Measurements from ENCODE around the gene GKN1. TPM values are rescaled to one million over a fixed set of nuclear protein-coding genes. Genes with fewer than 3 reads are reported as not detected.

GKN1 gene
- total RNA-seq, 1 donor from 2014 or later: 1.7 TPM

- H3K36me3 Mint-ChIP-seq: no peaks in the 10 kb centered on the region
- H3K4me1 Mint-ChIP-seq (ENCODE audit: unreplicated experiment): no peaks in the 10 kb centered on the region
- no peak overlapping the region for H3K27ac Mint-ChIP-seq
- no peaks in the 10 kb centered on the region for H3K9me3 Mint-ChIP-seq
- peaks cover 8% of the 10 kb centered on the region for H3K27me3 Mint-ChIP-seq
- no peak for DNase-seq (ENCODE audit: extremely low spot score, unreplicated experiment)
- H3K4me3 Mint-ChIP-seq: no peak overlapping the region
- no peak for TF ChIP-seq CTCF (conservative IDR thresholded peaks at IDR 0.05)
These were observed 3.7 kb upstream of the GKN1 start for GRCh38 chr2:68970566-68971265.

- Mint-ChIP-seq H3K4me1 (ENCODE audit: unreplicated experiment) (no peaks in the 10 kb centered on the region), H3K36me3 (no peaks in the 10 kb centered on the region), H3K27me3 (peaks cover 8% of the 10 kb centered on the region), H3K4me3 (no peak overlapping the region), H3K9me3 (no peaks in the 10 kb centered on the region), H3K27ac (no peak overlapping the region)
- TF ChIP-seq CTCF (conservative IDR thresholded peaks at IDR 0.05): no peak
- no peak for DNase-seq (ENCODE audit: extremely low spot score, unreplicated experiment)
These were observed 2.7 kb upstream of the GKN1 start for GRCh38 chr2:68971591-68972231.

GRCh38 chr2:68974946-68975665 is 670 bp downstream of the GKN1 start:
- no peaks in the 10 kb centered on the region for H3K9me3 Mint-ChIP-seq
- no peak for DNase-seq (ENCODE audit: extremely low spot score, unreplicated experiment)
- no peak for TF ChIP-seq CTCF (conservative IDR thresholded peaks at IDR 0.05)
- H3K27ac Mint-ChIP-seq: no peak overlapping the region
- H3K4me1 Mint-ChIP-seq (ENCODE audit: unreplicated experiment): no peaks in the 10 kb centered on the region
- H3K4me3 Mint-ChIP-seq: no peak overlapping the region
- H3K27me3 Mint-ChIP-seq: peaks cover 11% of the 10 kb centered on the region
- H3K36me3 Mint-ChIP-seq: no peaks in the 10 kb centered on the region

DNA sequence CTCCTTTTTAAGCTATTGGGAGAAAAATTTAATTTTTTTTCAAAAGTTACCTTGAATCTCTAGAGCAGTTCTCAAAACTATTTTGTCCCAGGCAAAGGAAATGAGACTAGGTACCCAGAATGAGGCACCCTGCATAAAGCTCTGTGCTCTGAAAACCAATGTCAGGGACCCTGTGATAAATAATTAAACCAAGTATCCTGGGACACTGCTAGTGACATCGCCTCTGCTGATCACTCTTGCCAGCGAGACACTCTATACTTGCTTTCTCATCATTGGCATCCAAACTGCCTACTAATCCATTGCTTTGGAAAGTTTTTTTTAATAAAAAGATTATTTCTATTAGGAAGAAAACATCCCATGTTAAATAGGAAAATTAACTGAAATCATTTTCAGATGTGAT is 1.4 kb downstream of the GKN1 start:
- H3K4me3 Mint-ChIP-seq: no peak overlapping the region
- no peak for DNase-seq (ENCODE audit: extremely low spot score, unreplicated experiment)
- peaks cover 11% of the 10 kb centered on the region for H3K27me3 Mint-ChIP-seq
- no peaks in the 10 kb centered on the region for H3K36me3 Mint-ChIP-seq
- H3K4me1 Mint-ChIP-seq (ENCODE audit: unreplicated experiment): no peaks in the 10 kb centered on the region
- TF ChIP-seq CTCF (conservative IDR thresholded peaks at IDR 0.05): no peak
- H3K9me3 Mint-ChIP-seq: no peaks in the 10 kb centered on the region
- no peak overlapping the region for H3K27ac Mint-ChIP-seq

GRCh38 chr2:68977453-68977852 is 3.0 kb downstream of the GKN1 start:
- Mint-ChIP-seq H3K4me3 (no peak overlapping the region), H3K27me3 (peaks cover 11% of the 10 kb centered on the region), H3K4me1 (ENCODE audit: unreplicated experiment) (no peaks in the 10 kb centered on the region), H3K36me3 (no peaks in the 10 kb centered on the region), H3K27ac (no peak overlapping the region), H3K9me3 (no peaks in the 10 kb centered on the region)
- TF ChIP-seq CTCF (conservative IDR thresholded peaks at IDR 0.05): no peak
- no peak for DNase-seq (ENCODE audit: extremely low spot score, unreplicated experiment)

Measured in type B pancreatic cell (in vitro differentiated cells).